Activated CD4-positive, alpha-beta T cell treated with anti-CD3 and anti-CD28 coated beads, Interleukin-2, Interleukin-6, amounts not matched to agents 100 ng/mL and 50 ng/mL, durations not matched to agents 16 hours and 8 hours (primary cell): ENCODE data around the gene MSMB.

ENCODE experiments used
- DNase-seq: peaks from one replicate; pipeline ENCODE4 v3.0.0-alpha.2; 2020

Gene MSMB

GRCh38 chr10:46031648-46032532 is 14.2 kb downstream of the MSMB start:
- DNase-seq = no peak

GRCh38 chr10:46030091-46030937 is 15.8 kb downstream of the MSMB start, which contains the start of gene NCOA4:
TSS of gene NCOA4 (minus strand) at chr10:46030623. CDS start at chr10:46016680, 13,943 bp downstream.
- peak; percentile 97 for DNase-seq

- DNase-seq = no peak
Observed at GRCh38 chr10:46029461-46030030, 16.5 kb downstream of the MSMB start.

GRCh38 chr10:46028584-46029460 is 17.2 kb downstream of the MSMB start:
- DNase-seq = peak; percentile 72

- no peak for DNase-seq
Observed at GRCh38 chr10:46026106-46026505, 20.0 kb downstream of the MSMB start.

GRCh38 chr10:46025406-46025805 is 20.7 kb downstream of the MSMB start:
- no peak for DNase-seq

- no peak for DNase-seq
Observed at GRCh38 chr10:46024948-46025347, 21.1 kb downstream of the MSMB start.

- DNase-seq = peak; percentile 87
Observed at GRCh38 chr10:46022978-46023702, 22.9 kb downstream of the MSMB start.

- no peak for DNase-seq
Observed at GRCh38 chr10:46020344-46020657, 25.8 kb downstream of the MSMB start.

GRCh38 chr10:46019569-46020343 is 26.3 kb downstream of the MSMB start:
- no peak for DNase-seq

GRCh38 chr10:46019177-46019528 is 26.9 kb downstream of the MSMB start:
- DNase-seq = no peak

GRCh38 chr10:46018453-46019176 is 27.5 kb downstream of the MSMB start:
- no peak for DNase-seq

- no peak for DNase-seq
Observed at GRCh38 chr10:46017733-46018132, 28.3 kb downstream of the MSMB start.

- no peak for DNase-seq
Observed at GRCh38 chr10:46016811-46017210, 29.3 kb downstream of the MSMB start.

- no peak for DNase-seq
Observed at GRCh38 chr10:46016190-46016589, 29.9 kb downstream of the MSMB start.

- no peak for DNase-seq
Observed at GRCh38 chr10:46014683-46015405, 31.2 kb downstream of the MSMB start.

- no peak for DNase-seq
Observed at GRCh38 chr10:46014206-46014605, 31.9 kb downstream of the MSMB start.

- no peak for DNase-seq
Observed at GRCh38 chr10:46012746-46013145, 33.3 kb downstream of the MSMB start.

- no peak for DNase-seq
Observed at GRCh38 chr10:46006219-46006618, 39.9 kb downstream of the MSMB start.

- DNase-seq = no peak
Observed at GRCh38 chr10:46005383-46005782, 40.7 kb downstream of the MSMB start.
